Endothelial cell of umbilical vein (primary cell): ENCODE measurements around the gene RAD51B. TPM values are rescaled to one million over a fixed set of nuclear protein-coding genes. Genes with fewer than 3 reads are reported as not detected.

Experiments
- BruUV-seq: library from RNA; stranded (reverse); fragments of 400-500 nt; replicated peaks from 2 replicates; lab custom pipeline; 2021; lab: Mats Ljungman, UMichigan
- CTCF ChIA-PET: fragments of 300-600, 350-600 bp; sonication (Branson Sonifier 250); formaldehyde crosslinking; loops from one replicate; lab custom pipeline; 2021; ENCODE audit warnings: antibody characterized with exemption, inconsistent platforms; lab: Charles Lee
- POLR2A ChIA-PET: fragments of 300-600, 350-600 bp; sonication (Branson Sonifier 250); formaldehyde crosslinking; loops from one replicate; lab custom pipeline; 2021; ENCODE audit warnings: antibody characterized with exemption, inconsistent platforms; lab: Charles Lee
- DNase-seq: peaks from one replicate; pipeline ENCODE4 v3.0.0-alpha.2; 2011; ENCODE audit warnings: low read depth, low spot score
- FAIRE-seq: peaks from 2 replicates; lab custom pipeline; 2011; peaks lifted over from hg19 to GRCh38; lab: Jason Lieb, UNC
- H2AFZ ChIP-seq: 2 replicates; pipeline ENCODE4 v1.6.0; 2012; ENCODE audit warnings: low read depth, low read length, control low read depth, inconsistent platforms
- H3K27ac ChIP-seq: 2 replicates; pipeline ENCODE4 v1.5.1; 2011; ENCODE audit warnings: low read depth, mild to moderate bottlenecking, control low read depth, low read length, moderate library complexity; ENCODE audit not compliant: insufficient read depth
- H3K27me3 ChIP-seq, 2 experiments: 2 replicates each; pipeline versions ENCODE4 v1.6.0 to v1.6.1; 2011; ENCODE audit warnings: low read length in 2 of 2, mixed read lengths in 1 of 2; ENCODE audit not compliant: control insufficient read depth in 2 of 2, insufficient read depth in 2 of 2
- H3K36me3 ChIP-seq, 2 experiments: 2 replicates in 1 of 2; 3 replicates in 1 of 2; pipeline ENCODE4 v1.5.1; 2011; ENCODE audit warnings: low read length in 2 of 2, mild to moderate bottlenecking in 1 of 2, moderate library complexity in 1 of 2; ENCODE audit not compliant: control insufficient read depth in 2 of 2, insufficient read depth in 2 of 2; ENCODE audit errors: extremely low read depth in 1 of 2
- H3K4me1 ChIP-seq: 3 replicates; pipeline ENCODE4 v1.5.1; 2011; ENCODE audit warnings: mild to moderate bottlenecking, low read length; ENCODE audit not compliant: control insufficient read depth, insufficient read depth; ENCODE audit errors: extremely low read depth
- H3K4me2 ChIP-seq: 2 replicates; pipeline ENCODE4 v1.6.1; 2011; ENCODE audit warnings: low read length, control low read depth, mixed read lengths; ENCODE audit not compliant: insufficient read depth
- H3K4me3 ChIP-seq, 3 experiments: fragments of 200-600 bp in 1 of 3; sonication (generic), shearing (Covaris generic) in 1 of 3; replicated peaks in 1 of 3; 2 replicates each; pipeline ENCODE4 v1.5.1; 2011 to 2016; ENCODE audit warnings: control low read depth in 3 of 3, low read length in 3 of 3, mild to moderate bottlenecking in 2 of 3, inconsistent platforms in 1 of 3, low read depth in 1 of 3, moderate library complexity in 1 of 3; ENCODE audit not compliant: insufficient read depth in 1 of 3
- H3K79me2 ChIP-seq: 2 replicates; pipeline ENCODE4 v1.6.0; 2012; ENCODE audit warnings: low read length, inconsistent platforms; ENCODE audit not compliant: control insufficient read depth, insufficient read depth
- H3K9ac ChIP-seq: replicated peaks from 2 replicates; pipeline ENCODE3; 2011; ENCODE audit warnings: low read length, control low read depth; ENCODE audit not compliant: insufficient read depth; ENCODE audit errors: extremely low read depth
- H3K9me1 ChIP-seq: replicated peaks from 3 replicates; pipeline ENCODE4 v1.6.0; 2011; ENCODE audit warnings: mild to moderate bottlenecking, low read length; ENCODE audit not compliant: control insufficient read depth, insufficient read depth; ENCODE audit errors: extremely low read depth
- H3K9me3 ChIP-seq: replicated peaks from 2 replicates; pipeline ENCODE4 v1.5.1; 2012; ENCODE audit warnings: low read length, inconsistent platforms; ENCODE audit not compliant: control insufficient read depth, insufficient read depth
- H4K20me1 ChIP-seq: replicated peaks from 2 replicates; pipeline ENCODE3; 2011; ENCODE audit warnings: mild to moderate bottlenecking, low read length; ENCODE audit not compliant: control insufficient read depth, insufficient read depth; ENCODE audit errors: extremely low read depth
- CTCF ChIP-seq, 2 donors: IDR thresholded peaks; 1 replicate in 1 of 2; 2 replicates in 1 of 2; pipeline ENCODE4 v1.5.1; 2011; ENCODE audit warnings: low read length in 2 of 2, mild to moderate bottlenecking in 2 of 2, moderate library complexity in 2 of 2, control low read depth in 1 of 2, inconsistent platforms in 1 of 2, low read depth in 1 of 2; ENCODE audit not compliant: insufficient read depth in 1 of 2; ENCODE audit errors: extremely low read depth in 1 of 2
- EZH2 ChIP-seq: IDR thresholded peaks from 2 replicates; pipeline ENCODE4 v1.6.1; 2012; ENCODE audit warnings: borderline replicate concordance, low read depth, mild to moderate bottlenecking, moderate library complexity, low read length, inconsistent platforms; ENCODE audit not compliant: severe bottlenecking
- FOS ChIP-seq: IDR thresholded peaks from 2 replicates; pipeline ENCODE4 v1.6.1; 2011; ENCODE audit warnings: mild to moderate bottlenecking, low read length, moderate library complexity, borderline replicate concordance; ENCODE audit not compliant: insufficient read depth
- GATA2 ChIP-seq: IDR thresholded peaks from 2 replicates; pipeline ENCODE4 v1.7.0; 2011; ENCODE audit warnings: low read depth, mild to moderate bottlenecking, moderate library complexity, mixed read lengths, low read length; ENCODE audit not compliant: insufficient read length, insufficient read depth
- JUN ChIP-seq: IDR thresholded peaks from 2 replicates; pipeline ENCODE4 v1.6.1; 2011; ENCODE audit warnings: borderline replicate concordance, low read depth; ENCODE audit not compliant: insufficient read length, insufficient read depth
- MAX ChIP-seq: IDR thresholded peaks from 2 replicates; pipeline ENCODE4 v1.6.1; 2011; ENCODE audit not compliant: insufficient read depth, insufficient read length
- MYC ChIP-seq: IDR thresholded peaks from one replicate; pipeline ENCODE4 v1.6.1; 2011; ENCODE audit warnings: mild to moderate bottlenecking, low read depth, low read length
- POLR2A ChIP-seq: IDR thresholded peaks from 2 replicates; pipeline ENCODE4 v1.6.1; 2012; ENCODE audit warnings: low read depth, mild to moderate bottlenecking, control low read depth, low read length
- POLR2AphosphoS5 ChIP-seq: IDR thresholded peaks from 2 replicates; pipeline ENCODE4 v1.6.1; 2012; ENCODE audit warnings: low read depth, mild to moderate bottlenecking, control low read depth, low read length, moderate library complexity; ENCODE audit not compliant: insufficient read depth
- dilution Hi-C: fragments of 300-500 bp; cut with MboI; formaldehyde crosslinking; loops from one replicate; pipeline ENCODE4 v1.15.0; 2019; ENCODE audit warnings: low sequenced_read_pairs; ENCODE audit not compliant: extremely low pct_ligation_motif_present
- intact Hi-C: fragments of 100-400 bp; cut with micrococcal nuclease; formaldehyde crosslinking; loops from one replicate; pipeline ENCODE4 v1.10.0; 2022
- polyA plus RNA-seq, 4 experiments: library from polyadenylated mRNA; depleted of rRNA in 3 of 4; stranded (reverse) in 3 of 4; unstranded in 1 of 4; fragments of >200 nt; gene quantifications; 2 replicates each; pipeline versions ENCODE4 v1.2.1 to v1.2.3, GENCODE V29; 2011 to 2012; ENCODE audit warnings: missing spikeins in 1 of 4
- total RNA-seq: library from RNA; stranded (reverse); gene quantifications from 2 replicates; pipeline ENCODE4 v1.2.3, GENCODE V29; 2021

The RAD51B gene
- total and polyA plus RNA-seq, 2 donors (not counting 3 experiments of a cell fraction or from before 2014, with no cell fraction given) = 3.9 to 19.0 TPM

- Histone ChIP-seq H2AFZ (peak overlapping the region; percentile 82), H3K27ac (no peak overlapping the region), H3K4me2 (no peak overlapping the region), H3K79me2 (no peaks in the 10 kb centered on the region), H3K9ac (no peak overlapping the region), H3K4me1 (no peaks in the 10 kb centered on the region), H3K36me3 (no peaks in the 10 kb centered on the region), H4K20me1 (no peaks in the 10 kb centered on the region), H3K27me3 (no peaks in the 10 kb centered on the region), H3K4me3 (no peak overlapping the region), H3K9me1 (no peaks in the 10 kb centered on the region), H3K9me3 (no peaks in the 10 kb centered on the region)
- DNase-seq (peak; percentile 37), FAIRE-seq (no peak)
- TF ChIP-seq MAX = no peak
- no peak for TF ChIP-seq CTCF (IDR thresholded peaks at IDR 0.05; ENCODE audit: extremely low read depth in 1 of 2, insufficient read depth in 1 of 2, low read depth in 1 of 2, low read length in 2 of 2)
- no peak for TF ChIP-seq EZH2
- TF ChIP-seq FOS = no peak
- no peak for TF ChIP-seq MYC
- no peak for TF ChIP-seq GATA2
- TF ChIP-seq JUN = no peak
- TF ChIP-seq POLR2AphosphoS5 = no peak
- TF ChIP-seq POLR2A = no peak
- dilution Hi-C loops = no loop called here
- intact Hi-C loops = no loop called here
- POLR2A ChIA-PET = no interaction called here
- BruUV-seq = no TSS peak
- CTCF ChIA-PET = no interaction called here
These were observed 787.7 kb downstream of the RAD51B start for GRCh38 chr14:68607081-68607866.
